Tibial nerve (tissue), 4 donors: Measurements from ENCODE around the gene TGDS. TPM values are rescaled to one million over a fixed set of nuclear protein-coding genes. Genes with fewer than 3 reads are reported as not detected.

Source experiments
- DNase-seq, 2 donors: peaks; one replicate each; pipeline ENCODE4 v3.0.0-alpha.2; 2019; ENCODE audit warnings: low spot score in 2 of 2
- H3K27ac ChIP-seq, 4 donors: fragments of 200-600 bp; sonication (generic) in 3 of 4; one replicate each; pipeline ENCODE4 v1.5.1; 2017 to 2019; ENCODE audit warnings: mild to moderate bottlenecking in 1 of 4
- H3K27me3 ChIP-seq, 2 donors: fragments of 200-600 bp; sonication (generic) in 1 of 2; one replicate each; pipeline versions ENCODE4 v1.5.1 to v1.6.0; 2017 to 2019
- H3K36me3 ChIP-seq, 3 donors: fragments of 200-600 bp; sonication (generic); one replicate each; pipeline ENCODE4 v1.5.1; 2018 to 2019
- H3K4me1 ChIP-seq, 4 donors: fragments of 200-600 bp; sonication (generic) in 3 of 4; one replicate each; pipeline ENCODE4 v1.5.1; 2017 to 2019
- H3K4me3 ChIP-seq, 4 donors: fragments of 200-600 bp; sonication (generic) in 3 of 4; one replicate each; pipeline ENCODE4 v1.5.1; 2017 to 2019; ENCODE audit warnings: mild to moderate bottlenecking in 1 of 4, moderate library complexity in 1 of 4
- H3K9me3 ChIP-seq, 4 donors: fragments of 200-600 bp; sonication (generic) in 3 of 4; one replicate each; pipeline ENCODE4 v1.5.1; 2017 to 2019
- EP300 ChIP-seq, 2 donors: sonication (generic); formaldehyde crosslinking; IDR thresholded peaks; one replicate each; pipeline ENCODE4 v1.6.1; 2017; ENCODE audit warnings: antibody characterized with exemption in 2 of 2, mild to moderate bottlenecking in 1 of 2
- POLR2A ChIP-seq, 2 donors: fragments of 450-650 bp; IDR thresholded peaks; one replicate each; pipeline ENCODE4 v1.6.1; 2017; ENCODE audit warnings: antibody characterized with exemption in 2 of 2, mild to moderate bottlenecking in 2 of 2, moderate library complexity in 2 of 2
- WGBS, 2 donors: methylation state at CpG; one replicate each; pipeline ENCODE4 v1.1.5; 2018; 5-methylcytosine and 5-hydroxymethylcytosine counted together
- total RNA-seq, 4 donors: library from RNA; depleted of rRNA; stranded (reverse); fragments of >200 nt; gene quantifications; one replicate each; pipeline ENCODE4 v1.1.0, GENCODE V29; 2016
- TF ChIP-seq, protein P1 (sequence below), 5 experiments: fragments of 200-600 bp in 3 of 5; fragments of 450-650 bp in 2 of 5; sonication (generic) in 3 of 5; IDR thresholded peaks; one replicate each; pipeline ENCODE4 v1.5.1; 2016 to 2019; ENCODE audit warnings: antibody characterized with exemption in 5 of 5, mild to moderate bottlenecking in 3 of 5, moderate library complexity in 2 of 5

Gene TGDS
- total RNA-seq, 4 donors from 2014 or later = 10.2 to 14.2 (median 12.3) TPM

DNA sequence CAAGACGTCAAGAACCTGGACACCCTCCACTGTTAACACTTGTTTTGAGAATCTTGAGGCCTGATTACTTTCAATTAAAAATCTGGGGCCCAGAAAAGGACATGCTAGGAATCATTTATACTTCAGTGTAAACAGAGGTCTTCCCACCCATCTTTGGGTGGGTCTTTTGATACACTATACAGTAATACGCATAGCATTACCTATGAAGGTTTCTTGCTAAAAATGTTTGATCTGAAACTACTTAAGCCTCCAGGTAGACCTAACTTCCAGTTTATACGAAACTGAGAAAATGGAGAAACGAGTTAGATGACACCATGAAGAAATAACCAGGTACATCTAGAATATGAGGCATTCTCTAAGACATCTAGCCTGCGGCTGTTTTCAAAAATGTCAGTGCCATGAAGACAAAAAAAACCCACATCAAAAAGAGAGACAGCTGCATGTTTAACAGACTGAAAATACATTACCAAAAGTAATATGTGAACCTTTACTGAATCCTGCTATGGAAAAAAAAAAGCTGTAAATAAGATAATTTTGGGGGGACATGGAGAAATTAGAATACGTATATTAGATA lies 36.6 kb downstream of the TGDS start:
- no peak overlapping the region for H3K27ac ChIP-seq
- 90 to 93% methylated on average over 6 of the region's 6 CpGs for WGBS, 2 donors

DNA sequence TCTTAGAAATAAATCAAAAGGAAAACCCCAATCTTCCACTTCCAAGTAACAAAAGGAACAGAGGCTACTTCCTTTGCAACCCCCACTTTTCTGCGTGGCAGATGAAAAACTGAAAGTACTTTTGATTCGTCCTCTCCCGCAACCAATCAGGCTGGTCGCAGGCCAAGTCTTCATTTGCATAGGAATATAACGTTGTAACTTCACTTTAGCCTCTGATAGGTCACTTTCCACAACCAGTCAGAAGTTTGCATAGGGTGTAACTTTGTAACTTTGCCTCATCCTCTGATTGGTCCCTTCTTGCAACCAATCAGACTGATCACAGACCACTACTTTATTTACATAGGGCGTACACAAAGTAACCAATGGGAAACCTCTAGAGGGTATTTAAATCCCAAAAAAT lies 37.2 kb downstream of the TGDS start:
- Histone ChIP-seq H3K27ac (no peak overlapping the region), H3K4me1 (no peaks in the 10 kb centered on the region), H3K27me3 (no peaks in the 10 kb centered on the region), H3K4me3 (no peak overlapping the region), H3K36me3 (peaks cover 0 to 11% (median 0%) of the 10 kb centered on the region in 3 donors), H3K9me3 (no peaks in the 10 kb centered on the region)
- TF ChIP-seq EP300 (IDR thresholded peaks at IDR 0.05) = no peak
- TF ChIP-seq POLR2A (IDR thresholded peaks at IDR 0.05) = no peak
- TF ChIP-seq, protein P1, sequence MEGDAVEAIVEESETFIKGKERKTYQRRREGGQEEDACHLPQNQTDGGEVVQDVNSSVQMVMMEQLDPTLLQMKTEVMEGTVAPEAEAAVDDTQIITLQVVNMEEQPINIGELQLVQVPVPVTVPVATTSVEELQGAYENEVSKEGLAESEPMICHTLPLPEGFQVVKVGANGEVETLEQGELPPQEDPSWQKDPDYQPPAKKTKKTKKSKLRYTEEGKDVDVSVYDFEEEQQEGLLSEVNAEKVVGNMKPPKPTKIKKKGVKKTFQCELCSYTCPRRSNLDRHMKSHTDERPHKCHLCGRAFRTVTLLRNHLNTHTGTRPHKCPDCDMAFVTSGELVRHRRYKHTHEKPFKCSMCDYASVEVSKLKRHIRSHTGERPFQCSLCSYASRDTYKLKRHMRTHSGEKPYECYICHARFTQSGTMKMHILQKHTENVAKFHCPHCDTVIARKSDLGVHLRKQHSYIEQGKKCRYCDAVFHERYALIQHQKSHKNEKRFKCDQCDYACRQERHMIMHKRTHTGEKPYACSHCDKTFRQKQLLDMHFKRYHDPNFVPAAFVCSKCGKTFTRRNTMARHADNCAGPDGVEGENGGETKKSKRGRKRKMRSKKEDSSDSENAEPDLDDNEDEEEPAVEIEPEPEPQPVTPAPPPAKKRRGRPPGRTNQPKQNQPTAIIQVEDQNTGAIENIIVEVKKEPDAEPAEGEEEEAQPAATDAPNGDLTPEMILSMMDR (IDR thresholded peaks at IDR 0.05) = no peak
- DNase-seq = no peak
- 61 to 74% methylated on average over 6 of the region's 6 CpGs for WGBS, 2 donors

More for the DNA sequence above, 36.6 kb downstream of the TGDS start:
- Histone ChIP-seq H3K4me1 (no peaks in the 10 kb centered on the region), H3K4me3 (no peak overlapping the region), H3K36me3 (peaks cover 0 to 12% (median 0%) of the 10 kb centered on the region in 3 donors), H3K27me3 (no peaks in the 10 kb centered on the region), H3K9me3 (no peaks in the 10 kb centered on the region)
- TF ChIP-seq POLR2A (IDR thresholded peaks at IDR 0.05) (no peak), EP300 (IDR thresholded peaks at IDR 0.05) (no peak)
- TF ChIP-seq, protein P1 (IDR thresholded peaks at IDR 0.05) = no peak
- no peak for DNase-seq

DNA sequence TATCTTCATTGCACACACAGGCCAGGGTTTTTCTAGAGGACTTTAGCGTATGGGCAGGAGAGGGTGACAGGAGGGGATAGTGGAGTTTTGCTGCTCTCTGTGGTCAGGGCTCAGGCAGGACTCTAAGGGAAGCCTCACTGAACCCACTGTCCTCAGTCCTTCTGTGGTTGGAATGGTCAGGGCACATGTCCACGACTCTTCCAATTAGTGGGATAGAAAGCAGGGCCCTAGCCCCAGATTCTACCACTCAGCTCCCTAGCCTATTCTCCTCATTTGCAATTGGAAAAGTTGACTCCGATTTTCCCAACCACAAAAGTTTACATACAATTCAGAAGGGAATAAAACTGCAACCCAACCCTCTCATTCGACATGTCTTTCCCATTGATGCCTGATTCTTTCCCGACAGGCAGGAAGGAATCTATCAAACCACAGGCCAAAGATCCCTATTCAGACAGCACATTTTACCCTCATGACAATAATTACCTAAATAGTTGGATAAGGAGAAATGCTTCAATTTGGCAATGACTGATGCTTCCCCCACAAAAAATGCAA lies 38.2 kb downstream of the TGDS start:
- no peak for DNase-seq
- Histone ChIP-seq H3K4me1 (no peaks in the 10 kb centered on the region), H3K27ac (no peak overlapping the region), H3K4me3 (no peak overlapping the region), H3K36me3 (peaks cover 0 to under 1% (median 0%) of the 10 kb centered on the region in 3 donors), H3K27me3 (no peaks in the 10 kb centered on the region), H3K9me3 (no peaks in the 10 kb centered on the region)
- TF ChIP-seq, protein P1 (IDR thresholded peaks at IDR 0.05) = no peak
- TF ChIP-seq POLR2A (IDR thresholded peaks at IDR 0.05) = no peak
- no peak for TF ChIP-seq EP300 (IDR thresholded peaks at IDR 0.05)
- WGBS, 2 donors = 64 to 70% methylated on average over 5 of the region's 5 CpGs

DNA sequence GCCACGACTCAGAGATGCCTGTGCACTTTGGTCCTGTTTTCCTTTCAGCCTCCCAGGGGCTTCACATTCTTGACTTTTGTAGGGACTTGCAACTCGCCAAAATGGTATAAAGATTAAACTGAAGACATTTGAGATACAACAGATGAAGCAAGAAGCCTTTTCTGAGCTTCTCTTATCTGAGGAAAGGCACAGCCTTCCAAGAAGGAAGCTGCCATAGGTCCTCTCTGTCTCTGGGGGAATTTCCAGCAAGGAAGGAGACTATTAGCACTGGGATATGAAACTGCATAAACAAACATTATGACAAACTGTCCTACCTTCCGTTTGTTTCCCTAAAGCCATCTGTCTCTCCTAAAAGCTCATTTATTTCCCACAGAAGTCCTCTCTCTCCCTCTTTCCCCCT lies 39.3 kb downstream of the TGDS start:
- TF ChIP-seq EP300 (IDR thresholded peaks at IDR 0.05) (no peak), POLR2A (IDR thresholded peaks at IDR 0.05) (no peak)
- TF ChIP-seq, protein P1 (IDR thresholded peaks at IDR 0.05) = no peak
- whole genome bisulfite sequencing, 2 donors = 71 to 73% methylated on average over 3 of the region's 3 CpGs
- no peaks in the 10 kb centered on the region for H3K36me3 ChIP-seq
- H3K4me3 ChIP-seq = no peak overlapping the region
- H3K27me3 ChIP-seq = no peaks in the 10 kb centered on the region
- H3K4me1 ChIP-seq = no peaks in the 10 kb centered on the region
- H3K27ac ChIP-seq = no peak overlapping the region
- no peaks in the 10 kb centered on the region for H3K9me3 ChIP-seq
- DNase-seq = no peak

DNA sequence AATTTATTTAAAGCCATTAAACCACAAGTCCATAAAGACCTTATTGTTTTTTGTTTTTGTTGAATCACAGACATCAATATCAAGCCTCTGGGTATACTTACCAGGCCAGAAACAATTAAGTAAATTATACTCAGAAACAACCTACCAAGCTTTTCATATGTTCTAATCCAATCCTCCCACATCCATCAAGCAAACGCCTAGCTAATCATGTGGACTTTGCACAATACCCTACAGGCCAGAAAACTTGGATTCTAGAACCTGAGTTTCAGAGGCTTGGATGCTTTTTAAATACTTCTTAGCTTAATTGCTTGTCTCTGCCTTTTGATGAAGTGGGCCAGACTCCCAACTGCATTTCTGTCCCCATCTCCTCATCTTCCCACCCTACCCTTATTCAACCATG lies 39.9 kb downstream of the TGDS start:
- no peak overlapping the region for H3K4me3 ChIP-seq
- DNase-seq = no peak
- H3K36me3 ChIP-seq = no peaks in the 10 kb centered on the region
- H3K27me3 ChIP-seq = no peaks in the 10 kb centered on the region
- TF ChIP-seq POLR2A (IDR thresholded peaks at IDR 0.05) (no peak), EP300 (IDR thresholded peaks at IDR 0.05) (no peak)
- TF ChIP-seq, protein P1 (IDR thresholded peaks at IDR 0.05) = no peak
- WGBS, 2 donors = 24 to 40% methylated on average over 1 of the region's 1 CpG
- H3K27ac ChIP-seq = no peak overlapping the region
- H3K4me1 ChIP-seq = no peaks in the 10 kb centered on the region
- H3K9me3 ChIP-seq = no peaks in the 10 kb centered on the region
